ENCODE data around the gene DYNLRB2. TPM values are rescaled to one million over a fixed set of nuclear protein-coding genes. Genes with fewer than 3 reads are reported as not detected.
A peak's percentile ranks its signal among the peaks of the same experiment; 100 is the strongest.

Gene DYNLRB2
- total RNA-seq, 4 donors from 2014 or later: 1.2 to 2.3 (median 1.9) TPM; not detected in 1

GRCh38 chr16:80517846-80518245 is 22.9 kb upstream of the DYNLRB2 start:
- no peak for TF ChIP-seq CTCF (IDR thresholded peaks at IDR 0.05)
- TF ChIP-seq POLR2A (IDR thresholded peaks at IDR 0.05): no peak
- no peaks in the 10 kb centered on the region for H3K9me3 ChIP-seq
- H3K36me3 ChIP-seq: no peaks in the 10 kb centered on the region
- WGBS, 2 donors (ENCODE audit: low coverage in 1 of 2): 76 to 100% methylated on average over 2 of the region's 2 CpGs
- H3K27me3 ChIP-seq: peaks cover 38% of the 10 kb centered on the region
- H3K4me3 ChIP-seq: no peak overlapping the region
- ATAC-seq: no peak
- H3K4me1 ChIP-seq: no peaks in the 10 kb centered on the region
- no peak overlapping the region for H3K27ac ChIP-seq

GRCh38 chr16:80518436-80518835 is 22.4 kb upstream of the DYNLRB2 start:
- Histone ChIP-seq H3K4me3 (no peak overlapping the region), H3K4me1 (no peaks in the 10 kb centered on the region), H3K27ac (no peak overlapping the region), H3K27me3 (peaks cover 32% of the 10 kb centered on the region), H3K9me3 (no peaks in the 10 kb centered on the region), H3K36me3 (no peaks in the 10 kb centered on the region)
- 35 to 44% methylated on average over 7 of the region's 7 CpGs for WGBS, 2 donors (ENCODE audit: low coverage in 1 of 2)
- no peak for TF ChIP-seq CTCF (IDR thresholded peaks at IDR 0.05)
- TF ChIP-seq EP300 (IDR thresholded peaks at IDR 0.05): no peak
- TF ChIP-seq POLR2A (IDR thresholded peaks at IDR 0.05): no peak
- TF ChIP-seq POLR2AphosphoS5 (IDR thresholded peaks at IDR 0.05): no peak
- ATAC-seq: no peak

GRCh38 chr16:80519189-80519588 is 21.6 kb upstream of the DYNLRB2 start:
- peaks cover 29% of the 10 kb centered on the region for H3K27me3 ChIP-seq
- WGBS, 2 donors (ENCODE audit: low coverage in 1 of 2): 52 to 65% methylated on average over 3 of the region's 3 CpGs
- no peak overlapping the region for H3K27ac ChIP-seq
- H3K4me1 ChIP-seq: no peaks in the 10 kb centered on the region
- no peaks in the 10 kb centered on the region for H3K36me3 ChIP-seq
- H3K9me3 ChIP-seq: no peaks in the 10 kb centered on the region
- TF ChIP-seq POLR2A (IDR thresholded peaks at IDR 0.05) (no peak), POLR2AphosphoS5 (IDR thresholded peaks at IDR 0.05) (no peak), CTCF (IDR thresholded peaks at IDR 0.05) (no peak), EP300 (IDR thresholded peaks at IDR 0.05) (no peak)
- no peak for ATAC-seq
- no peak overlapping the region for H3K4me3 ChIP-seq

- peaks cover 24% of the 10 kb centered on the region for H3K27me3 ChIP-seq
- 87 to 93% methylated on average over 3 to 4 of the region's 4 CpGs for WGBS, 2 donors (ENCODE audit: low coverage in 1 of 2)
- no peak overlapping the region for H3K4me3 ChIP-seq
- no peaks in the 10 kb centered on the region for H3K9me3 ChIP-seq
- H3K4me1 ChIP-seq: no peaks in the 10 kb centered on the region
- no peaks in the 10 kb centered on the region for H3K36me3 ChIP-seq
- H3K27ac ChIP-seq: no peak overlapping the region
- no peak for ATAC-seq
- TF ChIP-seq CTCF (IDR thresholded peaks at IDR 0.05): no peak
- no peak for TF ChIP-seq POLR2A (IDR thresholded peaks at IDR 0.05)
- TF ChIP-seq POLR2AphosphoS5 (IDR thresholded peaks at IDR 0.05): no peak
- TF ChIP-seq EP300 (IDR thresholded peaks at IDR 0.05): no peak
Measured at GRCh38 chr16:80525420-80525819, 15.4 kb upstream of the DYNLRB2 start.

GRCh38 chr16:80526418-80527061 is 14.3 kb upstream of the DYNLRB2 start:
- Histone ChIP-seq H3K27me3 (peaks cover 18% of the 10 kb centered on the region), H3K36me3 (no peaks in the 10 kb centered on the region), H3K4me1 (no peaks in the 10 kb centered on the region), H3K27ac (no peak overlapping the region), H3K9me3 (no peaks in the 10 kb centered on the region), H3K4me3 (no peak overlapping the region)
- WGBS, 2 donors (ENCODE audit: low coverage in 1 of 2): 22 to 26% methylated on average over 6 of the region's 6 CpGs
- no peak for TF ChIP-seq POLR2A (IDR thresholded peaks at IDR 0.05)
- TF ChIP-seq EP300 (IDR thresholded peaks at IDR 0.05): no peak
- peak; percentile 51 to 78 (median 66) for TF ChIP-seq CTCF (IDR thresholded peaks at IDR 0.05)
- TF ChIP-seq POLR2AphosphoS5 (IDR thresholded peaks at IDR 0.05): no peak
- ATAC-seq: peak; percentile 34
